Stimulated activated CD8-positive, alpha-beta memory T cell treated with anti-CD3 and anti-CD28 coated beads, Interleukin-15, amount 100 ng/mL, for 1 hour (primary cell): ENCODE measurements around the gene UBE2B.

Experiments
- DNase-seq: peaks from one replicate; pipeline ENCODE4 v3.0.0-alpha.2; 2020; ENCODE audit warnings: low read depth

Gene UBE2B

GRCh38 chr5:134437847-134438581, 66.6 kb downstream of the UBE2B start:
- no peak for DNase-seq

- DNase-seq = no peak
Observed at GRCh38 chr5:134438721-134439123, 67.4 kb downstream of the UBE2B start.

- DNase-seq = no peak
Observed at GRCh38 chr5:134439210-134439654, 67.9 kb downstream of the UBE2B start.

DNA sequence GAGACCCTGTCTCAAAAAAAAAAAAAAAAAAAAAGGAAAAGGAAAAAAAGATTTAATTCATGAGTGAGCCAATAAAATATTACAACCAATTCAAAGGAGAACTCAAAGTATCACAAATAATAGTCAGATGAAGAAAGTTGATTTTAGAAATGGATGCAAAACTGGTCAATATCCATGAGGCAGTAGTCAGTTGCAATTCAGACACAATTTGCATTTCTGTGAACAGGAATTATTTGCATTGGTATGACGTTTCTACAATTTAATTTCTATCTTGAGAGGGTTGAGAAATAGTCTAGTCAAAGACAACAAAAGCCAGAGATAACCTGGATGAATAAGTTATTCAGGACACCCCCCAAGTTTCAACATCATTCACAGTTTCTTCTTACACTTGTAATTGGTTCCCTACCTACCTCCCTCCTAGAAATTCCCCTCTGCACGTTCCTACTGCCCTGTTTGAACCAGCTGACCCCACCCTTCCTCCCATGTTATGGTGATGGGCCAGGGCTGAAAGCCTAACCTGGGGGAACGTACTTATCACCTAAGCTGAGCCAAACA, 68.9 kb downstream of the UBE2B start:
- no peak for DNase-seq
